Activated CD8-positive, alpha-beta memory T cell treated with anti-CD3 and anti-CD28 coated beads, Interleukin-2, amount 50 U/mL, for 24 hours (primary cell): ENCODE data around the gene SYNPO2.
"Not testable (repeated sequence)": the region's sequence is repeated elsewhere in the genome, so short reads cannot be mapped to it uniquely, and the experiment has no call there.

Experiments used
- DNase-seq: peaks from one replicate; pipeline ENCODE4 v3.0.0-alpha.2; 2020; ENCODE audit errors: extremely low read depth

The SYNPO2 gene

DNA sequence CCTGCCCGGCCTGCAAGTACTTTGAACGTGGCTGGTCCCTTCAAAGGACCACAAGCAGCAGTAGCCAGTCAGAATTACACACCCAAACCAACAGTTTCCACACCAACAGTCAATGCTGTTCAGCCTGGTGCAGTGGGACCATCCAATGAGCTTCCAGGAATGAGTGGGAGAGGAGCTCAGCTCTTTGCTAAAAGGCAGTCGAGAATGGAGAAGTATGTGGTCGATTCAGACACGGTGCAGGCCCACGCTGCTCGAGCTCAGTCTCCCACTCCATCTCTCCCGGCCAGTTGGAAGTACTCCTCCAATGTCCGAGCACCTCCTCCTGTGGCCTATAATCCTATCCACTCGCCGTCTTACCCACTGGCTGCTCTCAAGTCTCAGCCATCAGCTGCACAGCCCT is 142.6 kb downstream of the SYNPO2 start:
- DNase-seq: no peak

GRCh38 chr4:119032921-119033685 is 144.4 kb downstream of the SYNPO2 start:
- no peak for DNase-seq

DNA sequence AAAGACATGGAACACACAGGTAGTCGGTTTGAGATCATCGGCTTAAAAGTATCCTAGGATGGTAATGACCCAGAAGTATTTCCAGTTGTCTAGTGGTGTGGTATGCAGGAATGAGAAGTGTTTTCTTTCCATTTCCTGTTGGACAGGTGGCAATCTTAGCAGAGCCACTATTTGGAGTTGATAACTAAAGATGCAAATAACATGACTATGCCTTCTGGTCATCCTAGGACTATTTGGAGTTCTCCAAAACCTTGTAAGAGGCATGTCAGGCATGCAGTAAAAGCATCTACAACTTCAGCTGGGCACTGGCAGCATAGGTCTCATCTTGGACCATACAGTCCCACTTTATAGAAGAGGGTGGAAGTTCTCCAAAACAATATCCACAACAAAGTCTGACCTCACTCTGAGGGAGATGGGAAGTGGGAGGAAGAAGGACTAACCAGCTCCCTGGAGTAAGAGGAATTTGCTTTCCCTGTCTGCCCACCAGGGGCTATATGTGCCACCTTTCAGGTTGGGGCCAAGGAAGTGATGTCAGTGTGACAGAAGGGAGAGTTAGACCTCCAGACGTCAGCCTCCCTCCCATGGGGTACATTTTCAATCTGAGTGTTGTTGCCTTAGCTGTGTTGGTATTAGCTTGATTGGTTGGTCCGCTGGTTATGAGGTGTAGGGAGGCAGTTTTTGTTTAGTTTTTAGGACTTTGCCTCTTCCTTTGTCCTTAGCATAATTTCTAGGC is 145.8 kb downstream of the SYNPO2 start:
- no peak for DNase-seq

DNA sequence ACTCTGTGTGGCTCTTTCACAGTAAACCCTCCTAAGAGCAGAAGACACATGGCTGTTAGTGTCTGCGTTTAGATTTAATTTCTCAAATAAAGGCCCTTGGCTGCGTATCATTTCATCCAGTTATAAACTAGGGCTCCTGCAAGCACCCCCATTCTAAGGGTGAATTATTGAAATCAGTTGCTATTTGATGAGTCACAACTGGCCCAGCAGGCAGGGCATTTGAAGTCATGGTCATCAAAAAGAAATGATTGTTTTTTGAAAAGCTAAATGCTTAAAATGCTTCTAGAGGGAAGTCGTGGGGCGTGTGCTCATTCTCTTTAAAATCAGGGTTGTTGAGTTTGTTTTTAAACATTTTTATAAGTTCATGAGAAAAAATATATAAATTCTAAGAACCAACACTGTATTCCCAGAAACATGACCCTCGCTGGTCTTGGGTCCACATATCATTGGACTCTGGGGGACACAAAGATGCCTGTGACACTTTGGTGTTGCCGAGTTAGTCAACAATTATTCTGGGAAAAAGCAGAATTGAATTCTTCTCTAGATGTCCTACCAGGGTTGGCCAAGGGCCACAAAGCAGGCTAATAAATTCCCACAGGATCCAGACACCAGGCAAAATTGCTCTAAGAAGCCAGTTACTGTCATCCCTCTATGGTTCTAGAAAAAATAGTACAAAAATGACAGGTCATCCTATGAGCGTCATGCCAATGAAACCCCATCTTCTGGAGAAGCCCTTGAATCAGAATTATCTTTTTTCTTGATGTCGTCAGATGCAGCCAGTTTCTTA is 147.5 kb downstream of the SYNPO2 start:
- no peak for DNase-seq

DNA sequence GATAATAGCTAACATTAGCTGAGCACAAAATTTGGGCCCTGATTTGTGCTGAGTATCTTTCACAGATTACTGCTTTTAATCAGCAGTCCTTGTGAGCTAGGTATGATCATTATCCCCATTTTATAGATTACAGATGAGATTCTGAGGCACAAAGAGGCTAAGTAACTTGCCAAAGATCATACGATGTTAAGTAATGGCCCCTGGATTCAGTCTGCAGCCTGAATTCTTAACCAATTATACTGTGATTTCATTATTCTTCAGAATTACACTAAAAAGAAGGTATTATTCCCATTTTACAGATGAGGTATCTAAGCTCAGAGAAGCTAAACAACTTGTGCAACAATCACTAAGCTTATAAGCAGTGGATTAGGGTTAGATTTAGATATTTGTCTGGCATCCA is 149.1 kb downstream of the SYNPO2 start:
- no peak for DNase-seq

- DNase-seq: no peak
These were observed 149.6 kb downstream of the SYNPO2 start for GRCh38 chr4:119038116-119038841.

DNA sequence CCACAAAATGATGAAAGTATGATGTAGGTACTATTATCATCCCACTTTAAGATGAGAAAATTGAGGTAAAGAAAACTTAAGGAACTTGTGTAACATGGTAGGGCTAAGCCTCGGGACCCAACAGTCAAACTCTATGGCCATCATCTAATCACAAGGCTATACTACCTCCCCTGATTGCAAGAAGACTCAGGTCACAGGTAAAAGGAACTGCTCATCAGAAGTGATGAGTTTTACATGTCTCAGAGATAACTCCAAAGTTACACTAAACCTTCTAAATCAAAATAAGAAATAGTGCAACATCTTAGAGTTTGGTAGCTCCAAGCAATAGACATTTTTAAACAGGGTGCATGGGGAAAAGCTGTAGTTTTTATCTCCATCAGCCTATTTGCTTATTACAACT is 150.5 kb downstream of the SYNPO2 start:
- no peak for DNase-seq

- DNase-seq: no peak
These were observed 151.1 kb downstream of the SYNPO2 start for GRCh38 chr4:119039779-119040178.

- no peak for DNase-seq
These were observed 151.6 kb downstream of the SYNPO2 start for GRCh38 chr4:119040261-119040660.

DNA sequence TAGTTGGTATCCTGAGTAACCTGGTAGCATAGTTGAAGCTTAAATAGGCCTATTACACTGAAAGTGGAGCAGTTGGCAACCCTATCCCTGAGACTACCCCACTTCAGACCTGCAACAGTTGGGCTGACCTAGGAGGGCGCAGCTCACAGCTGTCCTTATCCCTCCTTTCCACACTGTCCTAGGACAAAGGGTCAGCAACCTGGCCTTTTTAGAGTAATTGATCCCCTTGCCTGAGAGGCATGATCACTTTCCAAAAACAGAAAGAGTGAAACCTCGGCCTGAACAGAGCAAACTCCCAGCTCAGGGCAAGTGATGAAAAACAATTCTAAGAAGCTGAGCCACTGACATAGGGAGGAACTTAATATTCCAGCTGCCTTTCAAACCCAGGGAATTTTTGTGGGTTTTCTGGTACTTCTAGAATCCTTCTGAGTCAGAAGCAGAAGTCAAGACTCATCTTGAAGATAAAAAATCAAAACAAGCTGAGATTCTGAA is 152.1 kb downstream of the SYNPO2 start:
- DNase-seq: no peak

- no peak for DNase-seq
These were observed 152.7 kb downstream of the SYNPO2 start for GRCh38 chr4:119041396-119041795.

DNA sequence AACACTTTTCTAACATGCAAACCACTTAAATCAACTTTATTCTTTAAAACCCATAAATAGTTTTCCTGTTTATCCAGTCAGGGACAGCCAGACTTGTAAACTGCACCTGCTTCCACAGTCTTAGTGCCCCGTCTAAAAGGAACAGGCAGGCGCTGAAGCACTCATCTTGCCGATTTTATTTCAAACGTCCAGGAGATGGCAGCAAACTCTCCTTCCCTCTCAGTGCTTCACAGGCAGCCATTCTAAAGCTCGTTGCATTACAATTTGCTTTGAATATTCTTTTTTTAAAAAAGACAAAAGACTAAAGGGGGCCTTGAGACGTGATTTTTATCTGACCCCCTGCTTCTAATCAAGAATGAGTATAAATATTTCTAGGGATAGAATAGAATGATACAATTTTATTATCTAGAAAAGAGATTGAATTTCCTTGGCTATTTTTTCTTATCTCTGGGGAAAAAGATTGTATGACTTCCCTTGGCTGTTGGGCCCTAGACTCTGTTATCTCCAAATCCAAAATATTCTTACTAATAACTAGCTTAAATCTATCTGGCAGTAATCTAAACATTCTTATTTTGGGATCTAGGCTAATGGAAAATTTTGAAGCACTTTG is 153.4 kb downstream of the SYNPO2 start:
- DNase-seq: peak; percentile 5

- no peak for DNase-seq
These were observed 157.6 kb downstream of the SYNPO2 start for GRCh38 chr4:119046263-119046662.

- DNase-seq: not testable (repeated sequence)
These were observed 158.4 kb downstream of the SYNPO2 start for GRCh38 chr4:119047059-119047458.

GRCh38 chr4:119048446-119048845 is 159.8 kb downstream of the SYNPO2 start:
- no peak for DNase-seq

DNA sequence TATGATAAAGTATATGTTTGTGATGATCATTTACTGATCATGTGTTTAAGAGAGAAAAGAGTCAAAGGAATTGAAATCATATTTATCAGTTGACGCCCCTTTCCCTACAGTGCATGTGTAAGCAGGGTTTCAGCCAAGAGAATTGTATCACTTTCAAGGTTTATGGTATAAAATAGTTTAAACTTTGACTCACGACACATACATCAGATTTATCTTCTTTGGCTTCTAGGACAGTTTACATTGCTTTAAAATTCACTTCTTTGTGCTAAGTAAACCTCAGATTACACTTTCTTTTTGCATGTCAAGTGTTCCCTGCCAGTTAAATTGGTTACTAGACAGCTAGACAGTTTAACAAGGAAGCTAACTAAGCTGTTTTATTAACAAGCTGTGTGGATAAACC is 160.7 kb downstream of the SYNPO2 start:
- DNase-seq: no peak

GRCh38 chr4:119050527-119051090 is 162.0 kb downstream of the SYNPO2 start:
- no peak for DNase-seq

DNA sequence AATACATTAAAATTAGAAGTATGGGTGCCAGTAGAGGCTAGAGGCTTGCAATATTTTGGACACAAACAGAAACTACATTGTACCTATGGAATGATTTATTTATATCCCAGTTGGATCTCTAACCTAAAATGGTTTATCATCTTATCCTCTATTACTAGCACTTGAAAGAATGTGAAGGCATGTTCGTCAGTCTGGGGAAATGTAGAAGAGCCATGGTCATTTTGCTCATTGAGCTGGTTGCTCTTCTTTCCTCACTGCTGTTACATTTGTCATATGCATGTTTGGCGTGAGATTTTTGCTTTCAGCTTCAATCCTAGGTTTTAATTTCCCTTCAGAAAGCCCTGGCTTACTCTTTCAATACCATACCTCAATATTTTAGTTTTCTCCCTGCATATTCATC is 164.6 kb downstream of the SYNPO2 start:
- no peak for DNase-seq

DNA sequence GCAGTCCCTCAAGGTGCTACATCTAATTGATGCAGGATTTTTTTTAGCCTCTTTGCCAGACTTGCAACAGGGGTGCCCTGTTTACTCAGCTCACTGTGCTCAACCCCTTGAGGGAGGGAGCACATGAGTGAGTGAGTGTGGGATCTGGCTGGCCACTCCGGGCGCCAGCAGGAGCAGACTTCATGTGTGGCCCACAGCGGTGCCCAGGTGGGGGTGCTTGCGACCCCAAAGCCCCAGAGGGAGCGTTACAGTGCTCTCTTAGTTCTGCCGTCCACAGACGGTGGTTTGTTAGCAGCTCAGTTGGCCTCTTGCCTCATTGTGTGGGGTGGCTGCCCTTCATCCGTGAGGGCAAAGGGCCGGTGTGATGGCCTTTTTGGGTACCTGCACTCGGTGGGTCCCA is 165.3 kb downstream of the SYNPO2 start:
- DNase-seq: no peak

DNA sequence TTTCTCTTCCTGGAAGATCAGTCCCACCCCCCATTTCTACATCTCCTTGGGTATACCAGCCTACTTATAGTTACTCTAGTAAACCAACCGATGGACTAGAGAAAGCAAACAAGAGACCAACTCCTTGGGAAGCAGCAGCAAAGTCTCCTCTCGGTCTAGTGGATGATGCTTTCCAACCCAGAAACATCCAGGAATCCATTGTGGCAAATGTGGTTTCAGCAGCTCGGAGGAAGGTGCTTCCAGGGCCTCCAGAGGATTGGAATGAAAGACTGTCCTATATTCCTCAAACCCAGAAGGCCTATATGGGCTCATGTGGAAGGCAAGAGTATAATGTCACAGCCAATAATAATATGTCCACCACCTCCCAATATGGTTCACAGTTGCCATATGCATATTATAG is 168.8 kb downstream of the SYNPO2 start:
- no peak for DNase-seq

GRCh38 chr4:119059221-119059620 is 170.6 kb downstream of the SYNPO2 start:
- no peak for DNase-seq
